K562 treated with DMSO at 1 percent for 48 hours (cell line): ENCODE measurements around the gene TTC3. TPM values are rescaled to one million over a fixed set of nuclear protein-coding genes. Genes with fewer than 3 reads are reported as not detected.

Experiments used
- total RNA-seq: library from RNA; unstranded; fragments of 300-600 nt; gene quantifications from 2 replicates; pipeline ENCODE4 v1.2.3, GENCODE V29; 2022; ENCODE audit warnings: low replicate concordance; ENCODE audit errors: extremely low read depth

Gene TTC3
- total RNA-seq: 970 TPM in 1 of 2 replicates, not detected in the other

GRCh38 chr21:37072988-37073416, at the start of gene TTC3, which contains the start of gene PIGP:
TSS of gene TTC3 (plus strand) at chr21:37073254. CDS start at chr21:37087258, 14,004 bp downstream.
TSS of gene PIGP (minus strand) at chr21:37073071. CDS start at chr21:37072515, 556 bp downstream.

Other genes with a start within 250 kb of the TTC3 start
- not detected in 2 replicates for gene HLCS, start 106.6 kb upstream of the TTC3 start, total RNA-seq
- not detected in 2 replicates for gene RIPPLY3, start 66.6 kb upstream of the TTC3 start, total RNA-seq
- not detected in 2 replicates for gene PIGP, start 183 bp upstream of the TTC3 start, total RNA-seq
- not detected in 2 replicates for gene VPS26C, start 194.1 kb downstream of the TTC3 start, total RNA-seq